HAP-1 (cell line): Measurements from ENCODE around the gene UPK3A.

Source experiments
- DNase-seq, 2 experiments: peaks; one replicate each; pipeline ENCODE4 v3.0.0-alpha.2; 2016 to 2020; ENCODE audit warnings: low spot score in 2 of 2
- H3K27me3 ChIP-seq: fragments of 250-450 bp; sonication (Bioruptor Pico); 2 replicates; pipeline ENCODE4 v1.5.1; 2020; ENCODE audit warnings: low read depth, mild to moderate bottlenecking, moderate library complexity
- H3K36me3 ChIP-seq: fragments of 250-450 bp; sonication (Bioruptor Pico); replicated peaks from 2 replicates; pipeline ENCODE4 v1.5.1; 2020; ENCODE audit warnings: mild to moderate bottlenecking
- H3K4me1 ChIP-seq: fragments of 250-450 bp; sonication (Bioruptor Pico); 2 replicates; pipeline ENCODE4 v1.5.1; 2020; ENCODE audit warnings: mild to moderate bottlenecking
- H3K4me3 ChIP-seq: fragments of 250-450 bp; sonication (Bioruptor Pico); 2 replicates; pipeline ENCODE4 v1.5.1; 2020; ENCODE audit warnings: mild to moderate bottlenecking, moderate library complexity
- H3K9me3 ChIP-seq: fragments of 250-450 bp; sonication (Bioruptor Pico); 2 replicates; pipeline ENCODE4 v1.5.1; 2020; ENCODE audit warnings: mild to moderate bottlenecking, moderate library complexity
- in situ Hi-C: fragments of 300-500 bp; cut with MboI; formaldehyde crosslinking; loops from 3 replicates; pipeline ENCODE4 v1.14.3; 2020; ENCODE audit warnings: low sequenced_read_pairs, inconsistent platforms, mixed read lengths

The UPK3A gene

DNA sequence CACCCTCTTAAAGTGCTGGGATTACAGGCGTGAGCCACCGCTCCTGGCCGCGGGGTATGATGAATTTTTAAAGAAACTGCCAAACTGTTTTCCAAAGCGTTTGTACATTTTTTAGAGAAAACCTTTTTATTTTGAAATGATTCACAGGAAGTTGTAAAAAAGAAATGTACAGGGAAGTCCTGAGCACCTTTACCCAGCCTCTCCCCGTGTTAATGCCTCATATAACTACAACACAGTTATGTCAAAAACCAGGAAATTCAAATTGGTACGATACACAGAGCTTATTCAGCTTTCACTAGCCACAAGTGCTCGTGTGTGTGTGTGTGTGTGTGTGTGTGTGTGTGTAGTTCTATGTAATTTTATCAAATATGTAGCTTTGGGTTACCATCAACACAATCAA, 18.0 kb downstream of the UPK3A start:
- no peak overlapping the region for H3K4me3 ChIP-seq
- H3K27me3 ChIP-seq = no peaks in the 10 kb centered on the region
- H3K36me3 ChIP-seq = no peaks in the 10 kb centered on the region
- no peak for DNase-seq
- in situ Hi-C loops = no loop called here
- no peaks in the 10 kb centered on the region for H3K9me3 ChIP-seq
- H3K4me1 ChIP-seq = no peaks in the 10 kb centered on the region

DNA sequence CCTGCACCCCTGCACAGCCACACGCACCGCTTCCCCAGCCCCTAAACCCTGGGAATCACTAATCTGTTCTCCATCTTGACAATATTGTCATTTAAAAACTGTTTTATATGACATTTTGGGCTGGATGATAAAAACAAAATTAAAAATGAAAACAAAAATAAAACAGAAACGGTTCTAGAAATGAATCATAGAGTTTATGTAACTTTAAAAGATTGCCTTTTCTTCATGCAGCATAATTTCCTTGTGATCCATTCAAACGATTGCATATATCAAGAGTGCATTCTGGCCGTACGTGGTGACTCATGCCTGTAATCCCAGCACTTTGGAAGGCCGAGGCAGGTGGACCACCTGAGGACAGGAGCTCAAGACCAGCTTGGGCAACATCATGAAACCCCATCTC, 18.4 kb downstream of the UPK3A start:
- Histone ChIP-seq H3K4me1 (no peaks in the 10 kb centered on the region), H3K27me3 (no peaks in the 10 kb centered on the region), H3K36me3 (no peaks in the 10 kb centered on the region), H3K9me3 (no peaks in the 10 kb centered on the region), H3K4me3 (no peak overlapping the region)
- DNase-seq = no peak
- in situ Hi-C loops = no loop called here

DNA sequence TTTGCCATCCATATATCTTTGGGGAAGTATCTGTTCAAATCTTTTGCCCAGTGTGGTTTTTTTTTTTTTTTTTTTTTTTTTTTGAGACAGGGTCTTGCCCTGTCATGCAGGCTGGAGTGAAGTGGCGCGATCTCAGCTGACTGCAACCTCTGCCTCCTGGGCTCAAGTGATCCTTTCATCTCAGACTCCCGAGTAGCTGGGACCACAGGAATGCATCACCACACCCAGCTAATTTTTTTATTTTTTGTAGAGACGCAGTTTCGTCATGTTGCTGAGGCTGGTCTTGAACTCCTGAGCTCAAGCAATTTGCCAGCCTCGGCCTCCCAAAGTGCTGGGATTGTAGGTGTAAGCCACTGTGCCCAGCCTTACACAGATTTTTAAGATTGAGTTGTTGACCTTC, 20.2 kb downstream of the UPK3A start:
- no peak for DNase-seq
- no peaks in the 10 kb centered on the region for H3K9me3 ChIP-seq
- H3K4me1 ChIP-seq = peaks cover 5% of the 10 kb centered on the region
- in situ Hi-C loops = no loop called here
- no peaks in the 10 kb centered on the region for H3K27me3 ChIP-seq
- H3K36me3 ChIP-seq = no peaks in the 10 kb centered on the region
- no peak overlapping the region for H3K4me3 ChIP-seq

DNA sequence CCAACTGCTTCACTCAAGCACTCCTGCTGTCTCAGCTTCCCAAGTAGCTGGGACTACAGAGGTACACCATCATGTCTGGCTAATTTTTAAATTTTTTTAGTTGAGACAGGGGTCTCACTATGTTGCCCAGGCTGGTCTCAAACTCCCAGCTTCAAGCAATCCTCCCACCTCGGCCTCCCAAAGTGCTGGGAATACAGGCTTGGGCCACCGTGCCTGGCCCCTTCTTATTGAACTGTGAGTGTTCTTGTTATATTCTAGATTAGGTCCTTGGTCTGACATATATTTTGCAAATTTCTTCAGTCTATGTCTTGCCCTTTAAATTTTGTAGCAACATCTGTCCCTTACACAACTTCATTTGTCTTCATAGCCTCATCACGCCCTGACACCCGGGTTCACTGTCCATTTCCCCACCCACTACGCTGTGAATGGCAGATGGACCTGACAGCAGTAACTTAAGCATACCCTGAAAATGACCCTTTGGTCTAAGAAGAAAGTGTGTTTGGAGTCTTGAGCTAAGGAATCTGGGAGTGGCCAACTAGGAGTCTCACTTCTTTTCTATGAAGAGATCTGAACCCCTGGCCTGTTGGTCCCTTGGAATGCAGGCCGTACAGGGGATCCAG, 20.8 kb downstream of the UPK3A start:
- in situ Hi-C loops = no loop called here
- Histone ChIP-seq H3K36me3 (no peaks in the 10 kb centered on the region), H3K9me3 (no peaks in the 10 kb centered on the region), H3K27me3 (no peaks in the 10 kb centered on the region), H3K4me1 (peaks cover 5% of the 10 kb centered on the region), H3K4me3 (no peak overlapping the region)
- DNase-seq = no peak

DNA sequence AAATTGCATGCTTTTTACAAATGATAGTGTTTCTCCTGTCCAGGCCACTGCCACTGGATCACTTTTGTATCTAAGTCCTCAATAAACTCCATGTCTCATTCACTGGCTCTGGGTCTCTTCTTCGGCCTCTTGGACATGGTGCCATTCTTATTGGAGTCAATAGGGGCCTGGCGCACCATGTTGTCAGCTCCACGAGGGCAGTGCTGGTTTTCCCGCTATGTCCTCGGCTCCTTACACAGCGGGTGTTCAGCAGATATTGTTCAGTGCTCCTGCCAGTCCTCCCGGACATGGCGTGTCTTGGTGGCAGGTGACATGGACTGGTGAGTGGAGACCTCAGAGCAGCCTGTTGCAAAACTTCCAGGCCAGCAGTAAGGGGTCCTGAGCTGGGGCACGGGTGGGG, 21.4 kb downstream of the UPK3A start:
- Histone ChIP-seq H3K36me3 (no peaks in the 10 kb centered on the region), H3K27me3 (no peaks in the 10 kb centered on the region), H3K4me1 (peaks cover 11% of the 10 kb centered on the region), H3K9me3 (no peaks in the 10 kb centered on the region), H3K4me3 (no peak overlapping the region)
- in situ Hi-C loops = no loop called here
- no peak for DNase-seq

DNA sequence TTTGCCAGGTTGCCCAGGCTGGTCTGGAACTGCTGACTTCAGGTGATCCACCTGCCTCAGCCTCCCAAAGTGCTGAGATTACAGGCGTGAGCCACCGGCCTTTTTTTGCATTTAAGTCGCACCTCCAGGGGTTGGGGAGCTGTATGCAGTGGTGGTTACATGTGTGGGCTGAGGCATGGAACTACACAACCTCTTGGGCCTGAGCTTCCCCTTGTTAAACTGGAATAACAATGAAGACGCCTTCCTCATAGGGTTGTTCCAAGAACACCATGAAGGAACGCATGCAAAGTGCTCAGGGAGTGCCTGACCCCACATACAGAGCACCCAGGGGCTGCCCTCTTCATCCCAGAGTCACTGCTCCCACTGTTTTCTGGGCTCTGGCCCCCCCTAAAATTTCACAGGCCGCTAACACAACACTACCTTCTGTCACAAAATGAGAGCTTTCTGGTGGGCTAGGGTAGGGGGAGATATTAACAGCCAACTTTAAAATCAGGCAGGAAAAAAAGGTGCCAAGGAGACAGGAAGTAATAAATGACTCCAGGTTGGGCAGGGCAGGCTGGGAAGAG, 23.7 kb downstream of the UPK3A start:
- Histone ChIP-seq H3K36me3 (peaks cover 4% of the 10 kb centered on the region; the same call in 1 of the 2 replicates), H3K4me1 (peaks cover 16% of the 10 kb centered on the region), H3K4me3 (no peak overlapping the region), H3K27me3 (no peaks in the 10 kb centered on the region), H3K9me3 (no peaks in the 10 kb centered on the region)
- in situ Hi-C loops = no loop called here
- no peak for DNase-seq

DNA sequence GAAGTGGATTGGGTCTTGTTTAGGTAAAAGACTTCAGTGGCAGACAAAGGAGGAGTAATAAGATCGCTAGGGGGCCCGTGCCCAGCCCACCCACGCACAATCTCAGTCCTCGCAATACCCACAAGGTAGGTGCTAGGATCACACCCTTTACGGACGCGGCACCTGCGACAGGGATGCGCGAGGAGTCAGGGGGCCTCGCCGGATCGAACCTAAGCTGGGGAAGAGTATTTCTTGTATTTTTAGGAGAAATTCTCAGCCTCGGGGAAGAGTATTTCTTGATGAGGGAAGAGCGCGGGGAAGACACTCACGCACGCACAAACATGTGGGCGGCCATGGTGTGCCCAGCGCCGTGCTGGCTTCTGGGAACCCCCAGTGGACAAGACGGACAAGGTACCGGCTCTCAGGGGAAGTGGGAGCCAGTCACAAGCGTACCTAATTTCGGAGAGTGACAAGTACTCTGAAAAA, 24.2 kb downstream of the UPK3A start:
- no peaks in the 10 kb centered on the region for H3K9me3 ChIP-seq
- in situ Hi-C loops = no loop called here
- H3K4me1 ChIP-seq = peaks cover 16% of the 10 kb centered on the region
- peak overlapping the region; percentile 73 for H3K4me3 ChIP-seq
- H3K36me3 ChIP-seq = peaks cover 4% of the 10 kb centered on the region; the same call in 1 of the 2 replicates
- no peaks in the 10 kb centered on the region for H3K27me3 ChIP-seq
- DNase-seq = no peak

DNA sequence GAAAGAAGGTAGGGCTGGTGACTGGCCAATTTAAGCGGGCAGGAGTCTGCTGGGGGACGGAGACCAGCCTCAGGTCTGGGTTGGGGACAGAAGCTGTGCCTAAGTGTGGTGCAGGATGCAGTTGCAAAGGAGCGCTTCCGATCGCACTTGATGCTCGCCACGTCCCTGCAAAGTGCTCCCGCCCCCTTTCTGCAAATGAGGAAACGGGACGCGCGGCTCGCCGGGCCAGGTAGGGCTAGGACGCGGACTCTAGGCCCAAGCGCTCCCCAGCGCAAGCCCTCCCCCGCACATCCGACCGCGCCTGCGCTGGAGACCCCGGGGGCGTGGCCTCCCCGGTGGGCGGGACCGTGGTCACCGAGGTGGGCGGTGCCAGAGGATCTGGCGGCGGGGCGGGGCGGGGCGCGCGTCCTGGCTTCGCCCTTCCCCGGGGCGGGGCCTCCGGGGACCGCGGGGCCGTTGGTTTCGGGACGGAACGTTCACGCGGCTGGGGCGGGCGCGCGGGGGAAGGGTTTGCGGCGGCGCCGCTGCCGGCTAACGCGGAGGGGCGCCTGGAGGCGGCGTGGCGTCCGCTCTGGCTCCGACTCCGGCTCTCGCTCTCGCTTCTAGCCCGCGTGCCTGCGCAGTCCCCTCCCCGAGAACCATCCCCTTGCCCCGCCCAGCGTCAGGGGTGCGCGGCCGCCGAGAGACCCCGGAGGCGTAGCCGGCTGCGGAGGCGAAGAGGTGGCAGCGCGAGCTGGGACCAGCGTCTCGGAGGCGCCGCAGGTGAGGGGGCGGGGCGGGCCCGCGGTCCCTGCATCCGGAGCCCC, 24.9 kb downstream of the UPK3A start, which contains the start of gene FAM118A:
Gene FAM118A, plus strand, starts transcription at position 513 of the 806 bp plus-strand sequence. CDS start 12,446 bp downstream, outside the sequence.
- H3K4me1 ChIP-seq = peaks cover 16% of the 10 kb centered on the region
- H3K27me3 ChIP-seq = no peaks in the 10 kb centered on the region
- in situ Hi-C loops = no loop called here
- H3K4me3 ChIP-seq = peak within 1 kb of the TSS; percentile 73
- DNase-seq = peak; percentile 87 to 93
- H3K36me3 ChIP-seq = peaks cover 4% of the 10 kb centered on the region; the same call in 1 of the 2 replicates
- no peaks in the 10 kb centered on the region for H3K9me3 ChIP-seq

DNA sequence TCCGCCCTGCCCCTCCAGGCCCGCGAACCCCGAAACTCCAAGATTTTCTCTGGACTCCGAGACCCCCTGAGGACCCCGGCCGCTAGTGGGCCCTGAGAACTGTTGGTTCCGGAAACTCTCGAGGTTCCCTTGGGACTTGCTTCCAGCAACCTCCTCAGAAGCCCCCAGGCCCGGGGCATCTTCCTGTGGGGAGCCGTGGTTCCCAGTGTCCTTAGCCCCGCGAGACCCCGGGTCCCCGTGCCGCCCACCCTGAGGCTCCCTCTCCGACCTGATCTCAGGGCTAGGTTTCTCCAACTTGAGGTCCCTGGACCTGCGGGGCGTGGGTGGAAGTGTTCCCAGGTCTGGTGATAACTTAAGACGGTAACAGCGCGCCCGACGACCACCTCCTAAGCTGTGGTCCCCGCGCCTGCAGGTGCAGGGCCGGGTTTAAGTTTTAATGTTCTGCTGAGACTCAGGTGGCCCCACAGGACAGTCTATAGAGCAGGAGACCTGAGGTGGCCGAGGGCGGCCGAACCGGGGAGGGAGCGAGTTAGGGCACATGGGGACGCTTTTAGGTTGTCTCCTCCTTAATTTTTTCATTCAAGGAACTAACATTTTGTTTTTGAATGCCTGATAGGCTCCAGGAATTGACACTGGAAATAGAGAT, 25.7 kb downstream of the UPK3A start:
- Histone ChIP-seq H3K4me3 (peak overlapping the region; percentile 73), H3K4me1 (peaks cover 16% of the 10 kb centered on the region), H3K36me3 (peaks cover 4% of the 10 kb centered on the region; the same call in 1 of the 2 replicates), H3K27me3 (no peaks in the 10 kb centered on the region), H3K9me3 (no peaks in the 10 kb centered on the region)
- in situ Hi-C loops = no loop called here
- DNase-seq = peak in 1 of 2 experiments; percentile 26

DNA sequence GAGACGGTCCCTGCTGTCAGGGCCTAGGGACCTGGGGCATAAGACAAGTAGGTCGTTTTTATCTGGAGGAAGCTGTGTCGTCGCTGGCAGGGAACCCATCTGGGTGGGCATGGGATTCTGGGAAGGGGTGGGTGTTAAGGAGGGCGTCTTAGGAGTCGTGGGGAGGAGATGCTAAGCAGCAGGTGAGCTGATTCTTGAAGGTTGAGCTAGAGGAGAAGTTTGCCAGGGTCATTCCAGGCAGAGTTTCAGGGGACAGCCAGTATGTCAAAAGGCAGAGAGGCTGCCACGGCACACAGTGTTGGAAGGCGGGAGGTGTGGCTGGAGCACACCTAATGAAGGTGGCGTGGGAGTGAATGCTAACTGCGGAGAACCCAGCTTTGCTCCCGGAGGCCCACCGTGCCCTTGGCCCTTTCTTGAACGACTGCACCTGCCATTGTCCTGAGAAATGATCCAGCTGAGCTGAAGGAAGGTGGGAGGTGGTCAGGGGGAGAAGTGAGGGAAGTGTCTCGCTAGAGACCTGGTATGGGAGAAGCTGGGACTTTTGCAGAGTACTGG, 26.3 kb downstream of the UPK3A start:
- Histone ChIP-seq H3K36me3 (peaks cover 4% of the 10 kb centered on the region; the same call in 1 of the 2 replicates), H3K4me3 (peak overlapping the region; percentile 73), H3K27me3 (no peaks in the 10 kb centered on the region), H3K4me1 (peaks cover 16% of the 10 kb centered on the region), H3K9me3 (no peaks in the 10 kb centered on the region)
- in situ Hi-C loops = no loop called here
- DNase-seq = no peak

DNA sequence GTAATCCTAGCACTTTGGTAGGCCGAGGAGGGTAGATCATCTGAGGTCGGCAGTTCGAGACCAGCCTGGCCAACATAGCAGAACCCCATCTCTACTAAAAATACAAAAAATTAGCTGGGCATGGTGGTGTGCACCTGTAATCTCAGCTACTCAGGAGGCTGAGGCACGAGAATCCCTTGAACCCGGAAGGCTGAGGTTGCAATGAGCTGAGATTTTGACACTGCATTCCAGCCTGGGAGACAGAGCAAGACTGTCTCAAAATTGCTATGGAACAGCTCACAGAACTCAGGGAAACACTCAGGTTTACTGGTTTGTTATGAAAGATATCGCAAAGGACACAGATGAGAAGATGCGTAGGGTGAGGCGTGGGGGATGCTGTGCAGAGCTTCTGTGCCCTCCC, 27.7 kb downstream of the UPK3A start:
- Histone ChIP-seq H3K4me1 (peaks cover 16% of the 10 kb centered on the region), H3K27me3 (no peaks in the 10 kb centered on the region), H3K4me3 (no peak overlapping the region), H3K9me3 (no peaks in the 10 kb centered on the region), H3K36me3 (peaks cover 4% of the 10 kb centered on the region; the same call in 1 of the 2 replicates)
- in situ Hi-C loops = no loop called here
- DNase-seq = no peak

DNA sequence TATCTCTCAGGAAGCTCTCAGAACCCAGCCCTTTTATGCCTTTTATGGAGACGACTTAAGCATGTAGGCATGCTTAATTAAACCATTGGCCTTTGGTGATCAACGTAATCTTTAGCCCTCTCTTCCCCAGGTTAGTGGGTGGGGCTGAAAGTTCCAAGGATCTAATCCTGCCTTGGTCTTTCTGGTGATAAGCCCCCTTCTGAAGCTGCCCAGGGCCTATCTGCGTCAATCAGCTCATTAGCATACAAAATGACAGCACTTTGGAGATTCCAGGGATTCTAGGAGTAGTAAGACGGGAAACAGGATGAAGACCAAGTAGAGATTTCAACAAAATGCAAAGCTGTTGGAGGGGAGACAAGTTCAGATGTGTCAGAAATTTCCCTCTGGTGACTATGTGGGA, 28.1 kb downstream of the UPK3A start:
- no peaks in the 10 kb centered on the region for H3K27me3 ChIP-seq
- H3K4me3 ChIP-seq = no peak overlapping the region
- H3K4me1 ChIP-seq = peaks cover 16% of the 10 kb centered on the region
- no peak for DNase-seq
- peaks cover 4% of the 10 kb centered on the region; the same call in 1 of the 2 replicates for H3K36me3 ChIP-seq
- H3K9me3 ChIP-seq = no peaks in the 10 kb centered on the region
- in situ Hi-C loops = no loop called here

DNA sequence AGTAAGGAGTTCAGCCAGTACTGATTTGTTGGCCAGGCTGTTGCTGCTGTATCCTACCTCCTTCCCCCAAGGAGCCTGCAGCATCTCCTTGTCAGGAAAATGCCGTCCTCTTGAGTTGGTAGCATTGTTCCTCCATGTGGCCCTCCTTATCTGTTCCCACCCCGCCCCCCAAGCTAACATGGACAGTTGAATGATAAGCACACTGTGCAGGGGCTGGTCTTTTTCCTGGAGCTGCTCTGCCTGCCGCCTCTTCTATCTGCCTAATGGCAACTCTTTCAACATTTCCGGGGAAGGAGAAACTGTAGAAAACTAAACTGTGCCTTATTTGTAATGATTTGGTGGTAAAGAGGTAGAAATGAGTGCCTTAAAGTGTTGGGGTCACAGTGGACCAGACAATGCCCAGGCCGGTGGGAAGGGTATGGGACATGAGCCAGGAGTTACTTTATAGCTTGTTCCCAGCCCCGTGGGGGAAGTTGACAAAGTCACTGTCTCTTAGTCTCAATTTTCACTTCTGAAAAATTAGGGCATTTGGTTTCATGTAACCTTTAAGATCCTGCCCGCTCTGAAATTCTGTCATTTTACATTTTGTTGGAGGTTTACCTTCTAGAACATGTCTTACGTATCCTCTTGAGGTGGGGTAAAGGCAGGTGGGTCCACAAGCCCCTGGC, 29.4 kb downstream of the UPK3A start:
- DNase-seq = no peak
- H3K9me3 ChIP-seq = no peaks in the 10 kb centered on the region
- no peak overlapping the region for H3K4me3 ChIP-seq
- in situ Hi-C loops = no loop called here
- peaks cover 13% of the 10 kb centered on the region for H3K4me1 ChIP-seq
- no peaks in the 10 kb centered on the region for H3K27me3 ChIP-seq
- H3K36me3 ChIP-seq = peaks cover 4% of the 10 kb centered on the region; the same call in 1 of the 2 replicates
